Measurements from ENCODE around the gene SMPD2. TPM values are rescaled to one million over a fixed set of nuclear protein-coding genes. Genes with fewer than 3 reads are reported as not detected.

Gene SMPD2
- total and polyA plus RNA-seq, 2 experiments from 2014 or later = 5.6 to 10.9 TPM

DNA sequence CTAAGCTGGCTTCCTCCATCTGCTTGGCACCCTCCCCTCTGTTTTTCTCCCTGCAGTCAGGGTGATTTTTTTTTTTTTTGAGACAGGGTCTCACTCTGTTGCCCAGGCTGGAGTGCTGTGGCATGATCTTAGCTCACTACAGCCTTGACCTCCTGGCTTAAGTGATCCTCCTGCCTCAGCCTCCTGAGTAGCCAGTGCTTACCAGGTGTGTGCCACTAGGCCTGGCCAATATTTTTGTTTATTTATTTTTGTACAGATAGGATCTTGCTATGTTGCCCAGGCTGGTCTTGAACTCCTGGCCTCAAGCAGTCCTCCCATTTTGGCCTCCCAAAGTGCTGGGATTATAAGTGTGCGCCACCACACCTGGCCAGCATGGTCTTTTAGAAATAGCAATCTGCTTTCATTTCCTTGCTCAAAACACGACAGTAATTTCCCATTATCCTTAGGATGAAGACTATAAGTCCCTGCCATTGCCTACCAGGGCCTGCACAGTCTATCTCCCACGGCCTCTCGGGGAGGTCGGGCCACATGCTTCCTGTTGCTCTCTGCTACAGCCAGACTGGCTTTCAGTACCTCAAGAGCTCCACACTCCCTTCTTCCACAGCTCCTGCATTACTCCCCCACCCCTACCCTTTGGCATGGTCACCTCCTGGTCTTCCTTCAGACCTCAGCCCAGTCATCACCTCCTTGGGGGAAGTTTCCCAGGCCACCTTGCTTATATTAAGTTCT, 47.2 kb upstream of the SMPD2 start:
- Mint-ChIP-seq H3K36me3 (ENCODE audit: low read depth) (no peaks in the 10 kb centered on the region), H3K27me3 (ENCODE audit: insufficient read depth, low read depth, poor library complexity) (peaks cover 4% of the 10 kb centered on the region), H3K27ac (no peak overlapping the region), H3K4me3 (no peak overlapping the region), H3K4me1 (no peaks in the 10 kb centered on the region), H3K9me3 (no peaks in the 10 kb centered on the region)
- ATAC-seq (no peak), DNase-seq (ENCODE audit: low spot score) (no peak)
- no peak overlapping the region for H3K4me2 ChIP-seq
- no peaks in the 10 kb centered on the region for H3K36me3 ChIP-seq (ENCODE audit: insufficient read depth)
- H3K4me3 ChIP-seq = no peak overlapping the region
- H3K4me1 ChIP-seq (ENCODE audit: insufficient read depth) = no peaks in the 10 kb centered on the region
- TF ChIP-seq, protein P1, sequence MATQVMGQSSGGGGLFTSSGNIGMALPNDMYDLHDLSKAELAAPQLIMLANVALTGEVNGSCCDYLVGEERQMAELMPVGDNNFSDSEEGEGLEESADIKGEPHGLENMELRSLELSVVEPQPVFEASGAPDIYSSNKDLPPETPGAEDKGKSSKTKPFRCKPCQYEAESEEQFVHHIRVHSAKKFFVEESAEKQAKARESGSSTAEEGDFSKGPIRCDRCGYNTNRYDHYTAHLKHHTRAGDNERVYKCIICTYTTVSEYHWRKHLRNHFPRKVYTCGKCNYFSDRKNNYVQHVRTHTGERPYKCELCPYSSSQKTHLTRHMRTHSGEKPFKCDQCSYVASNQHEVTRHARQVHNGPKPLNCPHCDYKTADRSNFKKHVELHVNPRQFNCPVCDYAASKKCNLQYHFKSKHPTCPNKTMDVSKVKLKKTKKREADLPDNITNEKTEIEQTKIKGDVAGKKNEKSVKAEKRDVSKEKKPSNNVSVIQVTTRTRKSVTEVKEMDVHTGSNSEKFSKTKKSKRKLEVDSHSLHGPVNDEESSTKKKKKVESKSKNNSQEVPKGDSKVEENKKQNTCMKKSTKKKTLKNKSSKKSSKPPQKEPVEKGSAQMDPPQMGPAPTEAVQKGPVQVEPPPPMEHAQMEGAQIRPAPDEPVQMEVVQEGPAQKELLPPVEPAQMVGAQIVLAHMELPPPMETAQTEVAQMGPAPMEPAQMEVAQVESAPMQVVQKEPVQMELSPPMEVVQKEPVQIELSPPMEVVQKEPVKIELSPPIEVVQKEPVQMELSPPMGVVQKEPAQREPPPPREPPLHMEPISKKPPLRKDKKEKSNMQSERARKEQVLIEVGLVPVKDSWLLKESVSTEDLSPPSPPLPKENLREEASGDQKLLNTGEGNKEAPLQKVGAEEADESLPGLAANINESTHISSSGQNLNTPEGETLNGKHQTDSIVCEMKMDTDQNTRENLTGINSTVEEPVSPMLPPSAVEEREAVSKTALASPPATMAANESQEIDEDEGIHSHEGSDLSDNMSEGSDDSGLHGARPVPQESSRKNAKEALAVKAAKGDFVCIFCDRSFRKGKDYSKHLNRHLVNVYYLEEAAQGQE (IDR thresholded peaks at IDR 0.05; ENCODE audit: unreplicated experiment) = no peak
- TF ChIP-seq, protein P2, sequence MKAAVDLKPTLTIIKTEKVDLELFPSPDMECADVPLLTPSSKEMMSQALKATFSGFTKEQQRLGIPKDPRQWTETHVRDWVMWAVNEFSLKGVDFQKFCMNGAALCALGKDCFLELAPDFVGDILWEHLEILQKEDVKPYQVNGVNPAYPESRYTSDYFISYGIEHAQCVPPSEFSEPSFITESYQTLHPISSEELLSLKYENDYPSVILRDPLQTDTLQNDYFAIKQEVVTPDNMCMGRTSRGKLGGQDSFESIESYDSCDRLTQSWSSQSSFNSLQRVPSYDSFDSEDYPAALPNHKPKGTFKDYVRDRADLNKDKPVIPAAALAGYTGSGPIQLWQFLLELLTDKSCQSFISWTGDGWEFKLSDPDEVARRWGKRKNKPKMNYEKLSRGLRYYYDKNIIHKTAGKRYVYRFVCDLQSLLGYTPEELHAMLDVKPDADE (IDR thresholded peaks at IDR 0.05) = no peak
- no peak for TF ChIP-seq ZNF331 (CRISPR knock-in tag; IDR thresholded peaks at IDR 0.05; ENCODE audit: low read depth)
- TF ChIP-seq, protein P3, sequence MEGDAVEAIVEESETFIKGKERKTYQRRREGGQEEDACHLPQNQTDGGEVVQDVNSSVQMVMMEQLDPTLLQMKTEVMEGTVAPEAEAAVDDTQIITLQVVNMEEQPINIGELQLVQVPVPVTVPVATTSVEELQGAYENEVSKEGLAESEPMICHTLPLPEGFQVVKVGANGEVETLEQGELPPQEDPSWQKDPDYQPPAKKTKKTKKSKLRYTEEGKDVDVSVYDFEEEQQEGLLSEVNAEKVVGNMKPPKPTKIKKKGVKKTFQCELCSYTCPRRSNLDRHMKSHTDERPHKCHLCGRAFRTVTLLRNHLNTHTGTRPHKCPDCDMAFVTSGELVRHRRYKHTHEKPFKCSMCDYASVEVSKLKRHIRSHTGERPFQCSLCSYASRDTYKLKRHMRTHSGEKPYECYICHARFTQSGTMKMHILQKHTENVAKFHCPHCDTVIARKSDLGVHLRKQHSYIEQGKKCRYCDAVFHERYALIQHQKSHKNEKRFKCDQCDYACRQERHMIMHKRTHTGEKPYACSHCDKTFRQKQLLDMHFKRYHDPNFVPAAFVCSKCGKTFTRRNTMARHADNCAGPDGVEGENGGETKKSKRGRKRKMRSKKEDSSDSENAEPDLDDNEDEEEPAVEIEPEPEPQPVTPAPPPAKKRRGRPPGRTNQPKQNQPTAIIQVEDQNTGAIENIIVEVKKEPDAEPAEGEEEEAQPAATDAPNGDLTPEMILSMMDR (conservative IDR thresholded peaks at IDR 0.05; ENCODE audit: low read depth in 2 of 2) = no peak
- no peak for TF ChIP-seq NANOG (IDR thresholded peaks at IDR 0.05; ENCODE audit: borderline replicate concordance)
- TF ChIP-seq EZH2 (IDR thresholded peaks at IDR 0.05; ENCODE audit: low read depth, unreplicated experiment) = no peak
- no peaks in the 10 kb centered on the region for H4K20me1 ChIP-seq (replicated peaks; ENCODE audit: insufficient read depth)
- no peaks in the 10 kb centered on the region for H3K79me2 ChIP-seq (replicated peaks; ENCODE audit: insufficient read depth)
- H3K27me3 ChIP-seq (ENCODE audit: insufficient read depth) = no peaks in the 10 kb centered on the region
- H2AFZ ChIP-seq = no peak overlapping the region
- H3K27ac ChIP-seq (ENCODE audit: low read depth) = no peak overlapping the region
- no peaks in the 10 kb centered on the region for H3F3A ChIP-seq (replicated peaks; ENCODE audit: low read depth)
- H3K9me2 ChIP-seq (ENCODE audit: insufficient read depth) = no peaks in the 10 kb centered on the region

DNA sequence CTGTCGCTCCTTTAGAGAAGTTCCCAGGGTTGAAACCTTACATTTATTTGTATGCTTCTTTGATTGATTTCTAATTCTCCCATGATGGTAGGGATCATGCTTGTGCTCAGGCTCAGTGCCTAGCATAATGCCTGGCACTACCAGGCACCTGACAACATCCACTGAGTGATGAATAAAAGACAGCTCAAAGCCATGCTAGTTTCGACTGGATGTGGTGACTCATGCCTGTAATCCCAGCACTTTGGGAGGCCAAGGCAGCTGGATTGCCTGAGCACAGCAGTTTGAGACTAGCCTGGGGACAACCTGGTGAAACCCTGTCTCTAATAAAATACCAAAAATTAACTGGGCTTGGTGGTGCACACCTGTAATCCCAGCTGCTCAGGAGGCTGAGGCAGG, 46.6 kb upstream of the SMPD2 start:
- no peaks in the 10 kb centered on the region for H3K36me3 ChIP-seq (ENCODE audit: insufficient read depth)
- H3K4me3 ChIP-seq = no peak overlapping the region
- no peak overlapping the region for H3K4me2 ChIP-seq
- no peaks in the 10 kb centered on the region for H3K9me2 ChIP-seq (ENCODE audit: insufficient read depth)
- no peaks in the 10 kb centered on the region for H3K27me3 ChIP-seq (ENCODE audit: insufficient read depth)
- no peak overlapping the region for H3K4me3 Mint-ChIP-seq
- no peaks in the 10 kb centered on the region for H3F3A ChIP-seq (replicated peaks; ENCODE audit: low read depth)
- H2AFZ ChIP-seq = no peak overlapping the region
- no peaks in the 10 kb centered on the region for H3K4me1 Mint-ChIP-seq
- no peaks in the 10 kb centered on the region for H3K9me3 Mint-ChIP-seq
- H3K27ac Mint-ChIP-seq = no peak overlapping the region
- ATAC-seq (no peak), DNase-seq (ENCODE audit: low spot score) (no peak)
- H3K27me3 Mint-ChIP-seq (ENCODE audit: insufficient read depth, low read depth, poor library complexity) = peaks cover 4% of the 10 kb centered on the region
- H4K20me1 ChIP-seq (replicated peaks; ENCODE audit: insufficient read depth) = no peaks in the 10 kb centered on the region
- H3K79me2 ChIP-seq (replicated peaks; ENCODE audit: insufficient read depth) = no peaks in the 10 kb centered on the region
- no peak overlapping the region for H3K27ac ChIP-seq (ENCODE audit: low read depth)
- no peaks in the 10 kb centered on the region for H3K36me3 Mint-ChIP-seq (ENCODE audit: low read depth)
- H3K4me1 ChIP-seq (ENCODE audit: insufficient read depth) = no peaks in the 10 kb centered on the region
- TF ChIP-seq JUNB (IDR thresholded peaks at IDR 0.05; ENCODE audit: unreplicated experiment) (no peak), POLR2AphosphoS5 (IDR thresholded peaks at IDR 0.05; ENCODE audit: low read depth) (no peak), ZNF331 (CRISPR knock-in tag; IDR thresholded peaks at IDR 0.05; ENCODE audit: low read depth) (no peak), CREB1 (CRISPR knock-in tag; IDR thresholded peaks at IDR 0.05; ENCODE audit: low read depth) (no peak), ZNF114 (CRISPR knock-in tag; IDR thresholded peaks at IDR 0.05) (no peak), EZH2 (IDR thresholded peaks at IDR 0.05; ENCODE audit: low read depth, unreplicated experiment) (no peak)
- TF ChIP-seq, protein P1 (IDR thresholded peaks at IDR 0.05; ENCODE audit: unreplicated experiment) = no peak

Data from GM23338 (cell line).